Adipose tissue (tissue), 3 donors: ENCODE results near the gene CMTM8. TPM values are rescaled to one million over a fixed set of nuclear protein-coding genes. Genes with fewer than 3 reads are reported as not detected.

Source experiments
- H3K27ac ChIP-seq: one replicate; pipeline ENCODE4 v1.5.1; 2013; ENCODE audit warnings: low read depth, low read length
- WGBS, 3 donors: extraction: QIAGEN DNeasy Blood & Tissue Kit; methylation state at CpG; one replicate each; pipeline ENCODE4 v1.1.7; 2013; 5-methylcytosine and 5-hydroxymethylcytosine counted together
- polyA plus RNA-seq, 3 donors: library from polyadenylated mRNA; stranded (reverse); fragments of 200-250 nt; gene quantifications; one replicate each; pipeline ENCODE4 v1.2.3, GENCODE V29; 2013
- donor health status: healthy with polysubstance abuse.
- donor health status: Bipolar disorder and iron deficiency.
- donor health status: healthy.

CMTM8 gene
- polyA plus RNA-seq, 3 donors: 7.5 to 23.4 (median 13.8) TPM

GRCh38 chr3:32315441-32315840 is 77.0 kb downstream of the CMTM8 start:
- 90 to 97% (median 92%) methylated on average over 3 of the region's 3 CpGs for WGBS, 3 donors
- no peak overlapping the region for H3K27ac ChIP-seq

- 59 to 80% (median 78%) methylated on average over 2 of the region's 2 CpGs for WGBS, 3 donors
- no peak overlapping the region for H3K27ac ChIP-seq
These were observed 77.8 kb downstream of the CMTM8 start for GRCh38 chr3:32316319-32316718.

GRCh38 chr3:32316976-32317375 is 78.5 kb downstream of the CMTM8 start:
- H3K27ac ChIP-seq: no peak overlapping the region
- 45 to 74% (median 58%) methylated on average over 2 of the region's 2 CpGs for WGBS, 3 donors

DNA sequence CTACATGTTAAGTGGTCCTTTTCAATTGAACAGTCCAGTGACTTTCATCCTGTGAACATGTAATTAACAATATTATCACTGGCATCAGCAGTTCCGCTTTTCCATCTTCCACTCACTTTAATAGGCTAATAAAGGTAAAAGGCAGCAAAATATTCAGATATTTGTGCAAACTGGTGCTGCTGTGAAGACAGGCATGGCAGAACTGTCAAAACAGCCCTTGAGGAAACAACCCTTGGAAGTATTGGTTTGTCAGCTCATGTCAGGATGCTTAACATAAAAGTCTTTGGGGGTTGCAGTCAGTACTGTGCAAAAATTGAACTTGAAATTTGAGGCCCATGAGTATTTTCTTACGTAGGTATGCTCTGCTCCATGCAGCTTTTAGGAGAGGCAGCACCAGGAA is 81.1 kb downstream of the CMTM8 start:
- 95 to 98% (median 97%) methylated on average over 2 of the region's 2 CpGs for WGBS, 3 donors

DNA sequence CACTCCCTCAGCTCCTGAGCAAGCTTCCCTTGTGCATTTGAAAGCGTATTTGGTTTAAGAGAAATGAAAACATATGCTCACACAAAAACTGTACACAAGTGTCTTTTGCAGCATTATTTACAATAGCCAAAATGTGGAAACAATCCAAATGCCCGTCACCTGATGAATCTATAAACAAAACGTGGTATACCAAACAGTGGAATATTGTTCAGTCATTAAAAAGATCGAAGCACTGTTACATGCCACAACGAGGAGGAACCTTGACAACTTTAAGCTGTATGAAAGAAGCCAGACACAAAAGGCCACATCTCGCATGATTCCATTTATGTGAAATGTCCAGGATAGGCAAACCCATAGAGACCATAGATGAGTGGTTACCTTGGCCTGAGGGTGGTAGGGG is 81.6 kb downstream of the CMTM8 start:
- no peak overlapping the region for H3K27ac ChIP-seq
- 82 to 93% (median 93%) methylated on average over 6 of the region's 6 CpGs for WGBS, 3 donors

More for the DNA sequence above, 81.1 kb downstream of the CMTM8 start:
- H3K27ac ChIP-seq: no peak overlapping the region

GRCh38 chr3:32321095-32321790 is 82.8 kb downstream of the CMTM8 start:
- no peak overlapping the region for H3K27ac ChIP-seq
- 44 to 57% (median 48%) methylated on average over 16 of the region's 16 CpGs for WGBS, 3 donors

DNA sequence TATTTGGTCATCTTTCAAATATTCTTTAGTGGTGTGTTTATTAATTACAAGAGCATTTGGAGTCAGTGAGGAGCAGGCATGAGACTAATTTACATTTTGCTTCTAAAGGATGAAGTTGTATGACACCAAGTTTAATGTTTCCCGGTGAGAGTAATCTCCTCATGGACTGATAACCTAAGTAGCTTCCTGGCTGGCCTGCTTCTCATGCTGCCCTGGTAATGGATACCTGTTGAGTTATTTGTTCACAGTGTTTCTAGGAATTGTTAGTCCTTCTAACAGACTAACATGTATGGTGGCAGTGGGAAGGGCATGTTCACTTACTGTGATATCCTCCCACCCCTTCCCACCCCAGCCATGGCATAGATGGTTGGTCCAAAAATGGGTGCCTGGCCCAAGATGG is 83.8 kb downstream of the CMTM8 start:
- H3K27ac ChIP-seq: no peak overlapping the region

GRCh38 chr3:32323604-32324003 is 85.1 kb downstream of the CMTM8 start:
- WGBS, 3 donors: 52 to 69% (median 64%) methylated on average over 4 of the region's 4 CpGs
- H3K27ac ChIP-seq: no peak overlapping the region

More for the DNA sequence above, 83.8 kb downstream of the CMTM8 start:
- WGBS, 3 donors: 42 to 96% (median 88%) methylated on average over 1 of the region's 1 CpG

DNA sequence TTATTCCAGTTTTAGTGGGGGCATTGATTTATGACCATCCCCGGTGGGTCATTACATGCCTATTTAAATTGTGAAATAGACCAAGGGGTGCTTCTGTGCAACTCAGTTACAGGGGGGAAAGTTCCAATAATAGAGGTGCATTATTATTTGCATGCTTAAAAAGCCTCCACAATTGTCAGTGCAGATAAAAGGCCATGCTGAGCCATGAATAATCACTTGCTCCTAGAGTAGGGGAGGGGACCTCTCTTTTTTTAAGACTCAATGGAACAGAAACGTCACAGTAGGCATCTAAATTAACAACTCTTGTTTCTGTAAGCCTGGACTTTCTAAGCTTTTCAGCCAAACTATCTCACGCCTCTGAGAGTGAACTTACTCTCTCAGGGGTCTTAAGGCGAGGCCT is 86.7 kb downstream of the CMTM8 start:
- WGBS, 3 donors: 72 to 85% (median 81%) methylated on average over 4 of the region's 4 CpGs

DNA sequence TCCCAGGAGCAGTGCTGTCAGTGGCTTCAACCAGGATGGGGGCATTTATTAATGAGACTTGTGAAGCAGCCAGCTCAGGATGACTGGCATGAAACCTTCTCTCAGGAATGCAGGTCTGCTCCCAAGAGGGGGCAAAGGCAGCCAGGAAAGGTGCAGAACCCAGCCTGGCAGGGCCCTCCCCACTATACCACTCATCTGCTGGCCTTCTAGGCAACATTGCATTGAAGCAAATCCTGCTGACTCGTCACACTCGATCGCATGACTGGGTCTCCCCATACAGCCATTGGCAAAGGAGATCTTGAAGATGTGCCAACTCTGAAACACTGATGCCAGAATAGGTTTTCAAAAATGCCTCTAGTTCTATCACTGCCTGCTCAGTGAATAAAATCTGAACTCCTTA is 87.4 kb downstream of the CMTM8 start:
- WGBS, 3 donors: 39 to 83% (median 65%) methylated on average over 3 of the region's 3 CpGs

More for the DNA sequence above, 86.7 kb downstream of the CMTM8 start:
- H3K27ac ChIP-seq: no peak overlapping the region

DNA sequence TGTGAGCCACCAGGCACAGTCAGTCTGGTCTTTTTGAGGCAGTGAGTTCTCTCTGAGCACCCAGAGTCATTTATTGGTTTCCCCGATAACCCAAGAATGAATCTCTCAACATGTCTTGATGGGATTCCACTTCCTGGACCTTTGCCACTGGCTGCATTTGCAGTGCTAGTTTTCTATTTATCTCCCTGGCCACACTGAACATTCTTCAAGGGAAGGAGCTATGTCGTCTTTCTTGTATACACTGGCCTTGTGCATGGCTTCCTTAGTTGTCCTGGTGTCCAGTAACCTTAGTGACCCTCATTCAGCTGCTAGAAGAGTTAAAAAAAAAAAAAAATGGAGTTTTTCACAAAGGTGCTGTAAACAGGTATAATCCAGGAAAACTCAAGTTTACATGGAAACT is 88.3 kb downstream of the CMTM8 start:
- H3K27ac ChIP-seq: no peak overlapping the region
- 63 to 84% (median 76%) methylated on average over 2 of the region's 2 CpGs for WGBS, 3 donors

More for the DNA sequence above, 87.4 kb downstream of the CMTM8 start:
- H3K27ac ChIP-seq: no peak overlapping the region

GRCh38 chr3:32334675-32335074 is 96.2 kb downstream of the CMTM8 start:
- WGBS, 3 donors: 67 to 93% (median 78%) methylated on average over 4 of the region's 4 CpGs
- H3K27ac ChIP-seq: no peak overlapping the region

DNA sequence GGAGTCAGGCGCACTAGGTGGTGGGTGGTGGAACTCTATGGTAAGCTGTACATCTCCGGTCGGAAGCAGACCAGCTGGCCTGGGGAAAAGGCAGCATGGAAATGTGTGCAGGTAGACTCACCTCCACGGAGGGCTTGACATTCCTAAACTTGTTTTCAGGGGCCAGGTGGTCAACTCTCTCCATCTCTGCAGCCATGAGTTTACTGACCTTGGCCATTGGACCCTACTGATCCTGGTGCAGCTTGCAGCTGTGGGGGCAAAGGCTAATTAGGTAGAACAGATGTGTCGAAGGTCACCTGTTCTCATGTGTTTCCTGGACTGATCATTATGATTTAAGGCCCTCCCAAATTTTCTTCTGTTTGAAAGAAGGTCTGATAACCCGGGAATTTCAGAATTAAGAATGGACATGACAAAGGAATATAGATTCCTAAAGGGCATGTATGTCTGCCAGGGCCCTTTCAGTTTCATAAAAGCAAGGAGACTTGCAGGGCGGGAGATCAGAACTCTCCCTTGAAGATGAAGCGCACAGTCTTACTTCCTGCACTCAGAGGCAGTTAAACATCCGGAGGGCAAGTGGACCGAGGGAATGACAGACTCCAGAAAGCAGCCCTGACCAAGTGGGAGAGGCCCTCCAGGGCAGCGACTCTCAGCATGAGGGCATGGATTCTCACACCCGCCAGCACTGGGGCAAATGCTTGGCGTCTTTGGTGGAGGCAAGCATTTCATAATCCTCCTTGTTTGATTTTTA is 97.1 kb downstream of the CMTM8 start:
- no peak overlapping the region for H3K27ac ChIP-seq
- 67 to 85% (median 80%) methylated on average over 13 of the region's 13 CpGs for WGBS, 3 donors

GRCh38 chr3:32336113-32336498 is 97.6 kb downstream of the CMTM8 start:
- 27 to 71% (median 60%) methylated on average over 2 of the region's 2 CpGs for WGBS, 3 donors
- H3K27ac ChIP-seq: no peak overlapping the region

GRCh38 chr3:32337505-32337904 is 99.0 kb downstream of the CMTM8 start:
- H3K27ac ChIP-seq: no peak overlapping the region

- WGBS, 3 donors: 29 to 47% (median 43%) methylated on average over 6 of the region's 6 CpGs
- H3K27ac ChIP-seq: no peak overlapping the region
These were observed 101.6 kb downstream of the CMTM8 start for GRCh38 chr3:32340039-32340438.

DNA sequence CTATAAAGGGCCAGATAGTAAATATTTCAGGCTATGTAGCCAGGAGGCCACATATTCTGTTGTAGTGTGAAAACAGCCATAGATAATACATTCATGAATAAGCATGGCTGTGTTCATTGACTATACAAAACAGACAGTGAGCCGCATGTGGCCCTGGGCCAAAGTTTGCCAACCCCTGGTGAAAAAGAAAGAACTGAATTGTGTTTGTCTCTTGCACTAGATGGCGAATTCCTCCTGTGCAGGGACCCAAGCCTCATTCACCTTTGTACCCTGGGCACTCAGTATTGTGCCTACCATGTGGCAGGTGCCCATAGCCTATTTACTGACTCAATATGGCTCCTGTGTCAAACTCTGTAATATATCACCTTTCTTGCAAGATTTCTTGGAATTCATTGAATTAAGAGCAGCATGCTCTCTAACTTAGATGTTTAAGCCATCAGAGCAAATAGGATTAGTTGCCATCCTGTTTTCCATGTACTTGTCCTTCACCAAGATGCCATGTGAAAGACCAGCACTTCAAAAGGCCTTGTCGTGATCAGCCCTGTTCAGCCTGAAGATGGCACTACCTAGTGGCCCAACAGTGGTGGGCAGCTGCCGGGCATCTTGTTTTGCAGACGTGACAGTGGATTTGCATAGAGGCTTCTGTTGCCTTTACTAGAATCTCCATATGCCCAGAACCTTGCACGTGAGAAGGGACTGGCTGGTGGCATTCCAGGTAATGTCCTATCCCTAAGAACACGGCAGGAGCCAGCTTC is 102.3 kb downstream of the CMTM8 start:
- no peak overlapping the region for H3K27ac ChIP-seq
- WGBS, 3 donors: 73 to 86% (median 85%) methylated on average over 7 of the region's 7 CpGs

- H3K27ac ChIP-seq: no peak overlapping the region
- WGBS, 3 donors: 61 to 73% (median 71%) methylated on average over 11 of the region's 11 CpGs
These were observed 109.1 kb downstream of the CMTM8 start for GRCh38 chr3:32347343-32348125.
